GM18951 (cell line): ENCODE data around the gene AGPAT3.

Source experiments
- POLR2A ChIP-seq: IDR thresholded peaks from 4 replicates; pipeline ENCODE4 v1.6.1; 2011; ENCODE audit warnings: mild to moderate bottlenecking; ENCODE audit not compliant: insufficient read length, insufficient read depth; ENCODE audit errors: extremely low read depth
- in situ Hi-C: fragments of 300-500 bp; cut with MboI; formaldehyde crosslinking; loops from one replicate; pipeline ENCODE4 v1.12.0; 2022; ENCODE audit warnings: low sequenced_read_pairs, mixed read lengths, inconsistent platforms; ENCODE audit not compliant: unreplicated experiment

Gene AGPAT3

DNA sequence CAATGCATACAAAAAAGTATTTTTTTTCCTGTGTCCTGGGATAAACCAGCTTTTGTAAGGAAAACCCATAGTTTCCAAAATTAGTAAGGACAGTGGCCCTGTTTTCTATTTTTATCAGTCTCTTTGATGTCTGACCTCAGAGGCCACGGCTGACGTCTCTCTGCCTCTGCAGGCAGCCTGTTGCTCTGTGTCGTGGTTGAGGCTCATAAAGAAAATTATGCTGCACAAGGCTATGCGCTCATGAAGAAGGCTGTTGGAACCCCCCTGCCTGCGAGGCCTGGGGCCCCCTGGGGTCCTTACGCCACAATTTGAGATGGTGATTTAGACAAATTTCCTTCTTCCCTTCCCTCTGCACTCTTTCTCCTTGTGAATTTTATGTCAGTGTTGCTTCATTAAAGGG, 48.9 kb downstream of the AGPAT3 start:
- in situ Hi-C loops, result no loop called here
- no peak for TF ChIP-seq POLR2A

DNA sequence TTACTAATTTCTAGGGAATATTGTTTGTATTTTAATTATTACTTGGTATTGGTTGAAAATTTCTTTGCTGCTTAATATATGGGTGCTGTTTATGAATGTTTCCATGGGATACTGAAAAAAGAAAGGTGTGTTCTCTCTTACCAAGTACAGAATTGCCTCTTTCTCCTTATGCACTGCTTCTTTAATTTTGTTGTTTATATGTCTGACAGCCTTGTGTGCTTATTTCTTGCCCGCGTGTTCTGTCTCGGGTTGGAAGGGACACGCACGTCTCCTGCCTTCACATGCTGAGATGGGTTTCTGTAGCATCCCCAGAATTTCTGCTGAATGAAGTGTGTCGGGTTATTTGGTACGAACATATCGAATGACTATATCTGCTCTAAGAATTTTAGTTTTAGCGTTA, 51.1 kb downstream of the AGPAT3 start:
- in situ Hi-C loops, result no loop called here
- no peak for TF ChIP-seq POLR2A

DNA sequence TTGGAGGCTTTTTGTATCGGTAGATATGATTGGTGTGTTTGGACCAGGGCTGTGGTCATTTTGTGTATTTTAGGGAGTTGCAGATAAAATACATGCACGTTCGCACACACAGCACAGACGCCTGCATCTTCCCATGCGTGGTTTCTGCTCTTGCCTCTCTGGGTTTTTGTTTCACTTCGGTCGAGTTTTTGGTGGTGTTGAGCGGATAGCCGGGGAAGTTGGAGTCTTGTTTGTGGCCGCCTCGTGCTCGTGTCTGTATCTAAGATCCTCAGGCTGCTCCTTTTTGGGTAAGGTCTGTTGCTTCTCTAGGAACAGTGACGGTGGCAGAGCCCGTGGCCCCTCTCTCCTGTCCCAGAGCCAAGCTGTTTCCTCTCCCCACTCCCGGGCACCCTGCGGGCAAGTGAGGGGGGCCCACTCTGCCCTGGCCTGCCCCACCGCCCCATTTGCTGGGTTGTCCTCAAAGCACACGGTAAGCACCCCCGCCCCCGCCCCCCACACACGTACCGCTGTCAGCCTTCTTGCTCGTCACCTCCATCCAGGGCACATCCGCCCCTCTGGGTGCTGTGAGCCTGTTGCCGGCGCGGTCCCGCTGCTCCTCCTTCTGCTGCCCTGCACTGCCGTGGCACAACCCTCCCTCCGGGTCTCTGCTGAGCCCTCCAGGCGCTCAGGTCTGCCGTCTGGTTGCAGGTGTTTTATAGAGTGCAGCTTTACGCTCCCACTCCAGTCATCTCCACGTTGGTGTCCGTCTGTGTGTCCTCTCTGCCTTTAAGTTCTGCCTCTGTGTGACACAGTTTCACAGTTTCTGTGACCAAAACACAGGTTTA, 51.9 kb downstream of the AGPAT3 start:
- no peak for TF ChIP-seq POLR2A
- in situ Hi-C loops, result no loop called here

DNA sequence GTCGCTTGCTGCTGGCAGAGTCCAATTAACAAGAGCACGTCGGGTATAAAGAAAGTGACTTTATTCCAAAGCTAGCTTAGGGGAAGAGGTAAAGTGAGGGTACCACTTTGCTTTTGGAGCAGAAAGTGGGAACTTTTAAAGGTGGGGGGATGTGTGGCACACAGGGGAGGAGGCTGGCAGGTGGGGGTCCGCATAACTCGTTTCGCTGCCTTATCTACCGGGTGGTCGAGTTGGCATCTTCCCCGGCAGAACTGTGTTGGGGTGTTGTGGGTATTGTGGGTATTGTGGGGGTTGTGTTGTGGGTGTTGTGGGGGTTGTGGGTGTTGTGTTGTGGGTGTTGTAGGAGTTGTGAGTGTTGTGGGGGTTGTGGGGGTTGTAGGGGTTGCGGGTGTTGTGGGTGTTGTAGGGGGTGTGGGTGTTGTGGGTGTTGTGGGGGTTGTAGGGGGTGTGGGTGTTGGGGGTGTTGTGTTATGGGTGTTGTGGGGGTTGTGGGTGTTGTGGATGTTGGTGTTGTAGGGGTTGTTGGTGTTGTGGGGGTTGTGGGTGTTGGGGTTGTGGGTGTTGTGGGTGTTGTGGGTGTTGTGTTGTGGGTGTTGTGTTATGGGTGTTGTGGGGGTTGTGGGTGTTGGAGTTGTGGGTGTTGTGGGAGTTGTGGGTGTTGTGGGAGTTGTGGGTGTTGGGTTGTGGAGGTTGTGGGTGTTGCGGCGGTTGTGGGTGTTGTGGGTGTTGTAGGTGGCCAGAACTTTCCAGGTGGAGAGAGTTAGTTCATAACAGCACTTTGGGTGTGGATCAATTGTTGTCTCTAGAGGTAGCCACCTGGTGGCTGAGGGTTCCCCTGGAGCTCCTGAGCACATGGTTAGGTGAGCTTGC, 52.7 kb downstream of the AGPAT3 start:
- TF ChIP-seq POLR2A, result no peak
- in situ Hi-C loops, result no loop called here

DNA sequence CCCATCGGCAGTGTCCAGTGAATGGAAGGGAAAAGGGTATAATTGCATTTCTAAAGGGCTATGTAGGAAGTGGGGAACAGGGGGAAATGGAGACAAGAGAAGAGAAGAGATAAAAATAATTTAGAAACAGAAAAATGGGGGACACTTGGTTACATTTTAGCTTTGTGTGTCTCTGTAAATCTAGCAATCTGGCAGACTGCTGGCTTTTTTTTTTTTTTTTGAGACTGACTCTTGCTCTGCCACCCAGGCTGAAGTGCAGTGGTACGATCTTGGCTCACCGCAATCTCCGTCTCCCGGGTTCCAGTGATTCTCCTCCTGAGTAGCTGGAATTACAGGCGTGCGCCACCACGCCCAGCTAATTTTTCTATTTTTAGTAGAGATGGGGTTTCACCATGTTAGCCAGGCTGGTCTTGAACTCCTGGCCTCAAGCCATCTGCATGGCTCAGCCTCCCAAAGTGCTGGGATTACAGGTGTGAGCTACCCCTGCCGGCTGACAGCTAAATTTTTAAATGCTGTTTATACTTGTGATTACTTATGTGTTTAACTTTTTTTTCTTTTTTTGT, 53.4 kb downstream of the AGPAT3 start:
- TF ChIP-seq POLR2A, result no peak
- in situ Hi-C loops, result no loop called here

DNA sequence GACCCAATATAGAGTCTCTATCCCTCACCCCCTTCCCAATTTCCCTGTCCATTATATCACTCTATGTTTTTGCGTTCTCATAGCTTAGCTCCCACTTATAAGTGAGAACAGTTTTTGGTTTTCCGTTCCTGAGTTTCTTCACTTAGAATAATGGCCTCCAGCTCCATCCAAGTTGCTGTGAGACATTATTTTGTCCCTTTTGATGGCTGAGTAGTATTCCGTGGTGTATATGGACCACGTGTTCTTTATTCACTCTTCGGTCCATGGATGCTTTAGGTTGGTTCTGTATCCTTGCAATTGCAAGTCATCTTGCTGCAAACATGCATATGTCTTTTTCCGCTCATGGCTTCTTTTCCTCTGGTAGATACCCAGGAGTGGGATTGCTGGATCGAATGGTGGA, 54.3 kb downstream of the AGPAT3 start:
- TF ChIP-seq POLR2A, result no peak
- in situ Hi-C loops, result no loop called here

DNA sequence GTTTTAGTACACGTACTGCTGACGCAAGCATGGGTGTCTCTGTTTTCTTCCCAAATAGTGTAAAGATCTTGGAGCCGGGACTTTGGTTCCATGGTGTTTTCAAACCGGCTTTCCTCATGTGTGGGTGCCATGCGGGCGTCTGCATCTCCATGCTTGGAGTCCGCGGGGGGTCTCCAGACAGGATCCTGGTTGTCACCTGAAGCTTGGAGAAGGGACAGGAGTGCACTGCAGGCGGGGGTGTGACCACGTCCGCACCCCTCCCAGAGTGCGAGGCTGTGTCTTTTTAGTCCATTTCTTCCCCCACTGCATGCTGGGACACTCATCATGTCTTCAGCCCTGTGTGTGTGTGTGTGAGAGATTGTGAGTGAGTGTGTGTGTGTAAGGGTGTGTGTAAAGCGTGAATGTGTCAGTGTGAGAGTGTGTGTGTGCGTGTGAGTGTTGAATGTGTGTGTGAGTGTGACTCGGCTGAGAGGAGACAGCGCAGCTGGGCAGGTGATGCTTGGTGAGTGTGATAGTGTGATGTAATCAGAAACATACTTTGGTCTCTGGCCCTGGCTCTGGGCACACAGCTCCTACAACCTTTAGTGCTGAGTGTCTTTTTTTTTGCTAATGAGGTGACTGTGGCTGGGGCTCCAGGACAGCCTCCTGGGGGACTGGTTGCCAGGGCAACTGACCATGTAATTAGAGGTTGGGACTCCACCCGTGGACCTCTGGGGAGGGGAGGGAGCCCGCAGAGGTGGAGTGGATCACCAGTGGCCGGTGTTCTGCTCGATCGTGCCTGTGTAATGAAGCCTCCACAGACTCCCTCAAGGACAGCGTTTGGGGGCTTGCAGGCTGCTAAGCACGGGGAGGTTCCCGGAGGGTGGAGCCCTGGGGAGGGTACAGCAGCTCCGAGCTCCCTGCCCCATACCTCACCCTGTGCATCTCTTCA, 55.1 kb downstream of the AGPAT3 start:
- in situ Hi-C loops, result no loop called here
- TF ChIP-seq POLR2A, result no peak

DNA sequence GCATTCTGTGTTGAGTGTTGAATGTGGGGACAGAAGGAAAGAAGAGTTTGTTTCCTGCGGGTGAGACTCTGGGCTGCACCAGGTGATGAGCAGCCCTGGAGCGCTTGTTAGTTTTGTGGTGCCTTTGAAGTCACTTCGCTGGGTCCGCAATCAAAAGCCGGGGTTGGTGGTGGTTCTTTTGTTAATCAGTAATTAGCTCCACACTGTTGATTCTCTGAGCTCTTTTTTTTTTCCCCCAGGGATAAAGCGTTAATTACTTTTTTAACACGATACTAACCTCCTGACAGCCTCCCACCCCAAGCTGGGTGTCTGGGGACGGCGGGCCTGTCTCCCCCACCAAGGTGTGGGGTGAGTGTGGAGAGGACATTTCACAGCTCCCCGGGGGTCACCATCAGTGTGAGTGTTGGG, 56.6 kb downstream of the AGPAT3 start:
- TF ChIP-seq POLR2A, result no peak
- in situ Hi-C loops, result no loop called here

DNA sequence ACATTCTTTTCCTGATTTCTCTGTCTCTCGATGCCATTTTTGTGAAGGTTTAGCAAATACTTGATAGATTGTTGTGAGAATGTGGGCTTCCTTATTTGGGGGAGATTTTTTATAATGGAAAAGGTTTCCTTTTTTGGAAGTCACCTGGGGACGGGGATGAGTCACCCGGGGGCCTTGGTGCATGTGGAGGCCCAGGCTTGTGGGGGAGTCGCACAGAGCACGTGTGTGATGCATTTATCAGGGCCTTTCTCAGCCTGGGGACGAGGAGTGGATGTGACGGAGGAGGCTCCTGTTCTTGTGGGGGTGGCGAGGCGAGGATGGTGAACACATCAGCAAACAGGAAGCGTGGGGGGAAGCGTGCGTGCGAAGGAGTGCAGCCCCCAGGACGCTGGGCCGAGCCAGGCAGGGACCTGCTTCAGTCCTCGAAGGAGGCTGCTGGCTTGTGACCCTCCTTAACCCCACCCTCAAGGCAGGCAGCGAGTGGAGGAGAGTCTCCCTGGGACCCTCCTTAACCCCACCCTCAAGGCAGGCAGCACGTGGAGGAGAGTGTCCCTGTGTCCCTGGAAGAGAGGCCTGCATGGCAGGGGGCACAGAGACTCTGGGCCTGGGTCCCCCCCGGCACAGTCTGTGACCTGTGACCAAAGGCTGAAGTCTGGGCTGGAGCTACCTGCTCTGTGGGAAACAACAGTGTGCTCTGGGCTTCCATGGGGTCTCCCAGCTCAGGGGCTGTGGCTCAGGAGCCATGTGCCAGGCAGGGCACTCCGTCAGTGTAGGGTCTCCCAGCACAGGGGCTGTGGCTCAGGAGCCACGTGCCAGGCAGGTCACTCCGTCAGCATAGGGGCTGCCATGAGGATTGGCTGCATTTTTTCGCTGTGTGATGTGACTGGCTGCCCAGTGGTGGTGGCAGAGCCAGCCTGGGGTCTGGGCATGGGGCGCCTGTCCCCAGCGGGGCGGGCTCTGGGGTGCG, 57.2 kb downstream of the AGPAT3 start:
- in situ Hi-C loops, result no loop called here
- TF ChIP-seq POLR2A, result no peak

DNA sequence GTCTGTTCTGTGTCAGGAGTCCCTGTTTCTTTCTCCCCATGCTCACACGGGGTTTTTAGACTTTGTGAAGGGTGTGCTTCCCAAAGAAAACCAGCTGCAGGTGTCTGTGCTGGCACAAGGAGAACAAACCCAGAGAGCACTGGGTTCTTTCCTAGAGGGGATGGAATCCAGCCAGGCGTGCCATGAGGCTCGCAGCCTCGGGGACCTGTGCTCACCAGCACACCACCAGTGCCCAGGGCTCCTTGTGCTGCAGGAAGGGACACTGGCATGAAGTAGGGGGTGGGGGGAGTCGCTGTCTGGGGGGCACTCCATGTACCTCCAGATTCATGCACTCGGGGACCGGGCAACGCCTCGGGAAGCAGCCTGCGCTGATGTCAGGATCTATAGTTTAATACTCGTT, 57.9 kb downstream of the AGPAT3 start:
- in situ Hi-C loops, result no loop called here
- TF ChIP-seq POLR2A, result no peak

DNA sequence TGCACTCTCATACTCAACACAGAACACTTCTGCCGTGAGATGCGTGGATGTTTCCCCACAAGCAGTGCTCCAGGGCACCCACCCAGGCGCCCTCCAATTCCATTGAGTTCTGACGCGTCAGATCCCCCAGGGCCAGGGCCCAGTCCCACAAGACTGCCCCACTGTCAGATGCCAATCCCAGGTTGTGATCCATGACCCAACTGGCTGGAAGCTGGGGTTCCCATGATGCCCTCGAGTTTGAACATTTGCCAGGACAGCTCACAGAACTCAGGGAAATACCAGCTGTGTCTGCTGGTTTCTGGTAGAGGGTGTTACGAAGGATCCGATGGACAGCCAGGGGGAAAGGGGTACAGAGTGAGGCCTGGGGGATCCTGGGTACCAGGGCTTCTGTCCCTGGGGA, 58.4 kb downstream of the AGPAT3 start:
- TF ChIP-seq POLR2A, result no peak
- in situ Hi-C loops, result no loop called here
